Activated CD4-positive, CD25-positive, alpha-beta regulatory T cell treated with anti-CD3 and anti-CD28 coated beads, Interleukin-2, amount 50 U/mL, for 16 hours (primary cell): Measurements from ENCODE around the gene TDRD9.
A peak's percentile ranks its signal among the peaks of the same experiment; 100 is the strongest.

ENCODE experiments used
- DNase-seq: peaks from one replicate; pipeline ENCODE4 v3.0.0-alpha.2; 2020; ENCODE audit warnings: low read depth, low spot score

The TDRD9 gene

DNA sequence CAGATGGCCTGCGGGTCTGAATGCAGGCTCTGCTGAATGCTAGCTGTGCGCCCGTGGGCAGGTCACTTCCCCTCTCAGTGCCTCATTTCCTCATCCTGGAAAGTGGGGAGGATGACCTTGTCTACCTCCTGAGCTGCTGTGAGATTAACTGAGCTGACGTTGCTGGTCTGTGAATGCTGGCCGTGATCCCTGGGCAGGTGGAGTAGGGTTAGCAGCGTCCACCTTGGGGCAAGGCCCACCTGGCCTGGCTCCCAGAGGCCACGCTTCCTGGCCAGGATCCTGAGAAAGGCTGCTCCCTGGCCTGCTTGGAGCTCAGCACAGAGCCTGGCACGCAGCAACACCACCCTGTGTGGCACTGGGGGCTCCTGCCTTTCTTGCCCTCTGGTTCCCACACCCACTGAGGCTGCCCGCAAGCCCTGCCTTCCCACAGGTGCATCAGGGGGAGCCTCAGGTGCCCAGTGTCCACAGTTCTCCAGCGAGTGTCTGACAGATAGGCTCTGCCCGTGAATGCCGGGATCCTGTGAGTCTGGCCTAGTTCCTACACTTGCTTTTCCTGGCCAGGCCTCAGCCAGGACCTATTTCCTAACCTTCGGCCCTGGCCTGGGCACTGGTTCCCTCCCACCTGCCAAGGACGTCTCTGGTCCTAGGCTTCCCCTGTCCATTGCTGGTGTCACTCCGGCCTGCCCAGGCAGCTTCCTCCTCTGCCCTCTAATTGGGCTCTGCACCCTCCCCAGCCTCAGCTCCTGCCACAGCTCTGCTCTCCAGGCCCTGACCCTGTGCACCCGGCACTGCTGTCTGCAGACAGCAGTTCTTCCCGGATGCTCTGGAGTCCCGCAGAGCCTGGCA, 37.2 kb upstream of the TDRD9 start:
- no peak for DNase-seq

DNA sequence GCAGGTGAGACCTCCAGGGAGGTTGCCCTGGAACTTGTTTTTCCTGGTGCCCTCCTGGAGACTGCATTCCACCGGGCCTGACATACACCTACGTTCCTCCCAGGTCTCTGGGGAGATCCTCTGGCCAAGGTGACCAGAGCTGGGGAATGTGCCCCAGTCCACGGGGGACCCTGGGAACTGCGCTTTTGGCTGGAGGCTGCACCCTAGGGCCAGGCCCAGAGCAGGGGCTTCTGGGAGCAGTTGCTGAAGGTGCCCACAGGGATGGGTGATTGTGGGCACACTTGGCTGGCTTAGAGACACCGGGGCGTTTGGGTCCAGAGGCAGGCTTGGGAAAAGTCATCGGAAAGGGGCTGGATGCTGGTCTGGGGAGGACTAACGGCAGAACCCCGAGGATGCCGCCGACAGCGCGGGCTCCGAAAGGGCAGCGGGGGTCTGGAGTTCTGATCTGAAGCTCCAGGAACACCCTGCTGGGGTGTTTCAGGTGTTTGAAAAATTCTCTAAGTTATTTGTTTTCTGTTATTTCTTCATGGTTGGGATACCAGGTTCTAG, 36.5 kb upstream of the TDRD9 start:
- DNase-seq, result no peak

- no peak for DNase-seq
Measured at GRCh38 chr14:103892247-103892646, 36.0 kb upstream of the TDRD9 start.

DNA sequence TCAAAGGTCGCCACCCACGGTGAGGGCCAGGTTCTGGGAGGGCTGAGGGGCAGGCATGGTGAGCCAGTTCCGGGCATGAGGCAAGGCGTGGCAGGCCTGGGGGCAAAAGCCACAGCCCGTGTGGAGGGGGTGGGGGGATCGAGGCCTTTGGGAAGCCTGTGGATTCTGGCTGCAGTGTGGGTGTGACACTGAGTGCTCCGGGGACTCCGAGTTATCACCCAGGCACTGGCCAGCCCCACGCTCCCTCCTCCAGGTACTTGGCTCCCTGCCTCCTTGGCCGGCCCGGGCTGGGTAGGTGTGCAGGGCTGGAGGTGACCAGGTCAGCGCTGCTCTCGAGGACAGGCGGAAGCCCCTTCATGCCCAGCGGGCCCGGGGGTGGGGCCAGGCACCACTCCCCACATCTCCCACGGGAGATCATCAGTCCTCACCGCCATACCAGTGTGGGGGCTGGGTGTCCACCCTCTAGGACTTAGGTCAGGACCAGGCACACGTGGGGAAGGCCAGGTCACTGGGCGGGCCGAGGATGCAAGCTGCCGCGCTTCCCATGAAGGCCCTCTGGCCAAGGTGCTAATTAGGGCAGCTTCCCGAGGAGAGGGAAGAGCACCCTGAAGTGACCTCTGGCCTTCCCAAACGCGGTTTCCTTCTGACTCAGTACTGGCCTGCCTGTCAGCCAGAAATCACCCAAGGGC, 34.1 kb upstream of the TDRD9 start:
- DNase-seq, result no peak

- no peak for DNase-seq
Measured at GRCh38 chr14:103894723-103895059, 33.6 kb upstream of the TDRD9 start.

DNA sequence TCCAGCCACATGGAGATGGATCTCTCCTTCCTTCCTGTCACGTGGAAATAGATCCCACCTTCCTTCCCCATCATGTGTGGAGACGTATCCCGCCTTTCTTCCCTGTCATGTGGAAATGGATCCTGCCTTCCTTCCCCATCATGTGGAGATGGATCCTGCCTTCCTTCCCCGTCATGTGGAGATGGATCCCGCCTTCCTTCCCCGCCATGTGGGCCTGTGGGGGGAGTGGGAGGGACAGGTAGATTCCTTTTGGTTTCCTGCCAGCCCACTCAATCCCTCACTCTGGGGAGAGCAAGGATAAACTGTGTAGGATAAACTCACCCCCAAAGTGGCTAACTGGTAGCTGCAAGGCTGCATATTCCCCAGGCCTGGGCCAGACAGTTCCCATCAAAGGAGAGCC, 31.7 kb upstream of the TDRD9 start:
- no peak for DNase-seq

DNA sequence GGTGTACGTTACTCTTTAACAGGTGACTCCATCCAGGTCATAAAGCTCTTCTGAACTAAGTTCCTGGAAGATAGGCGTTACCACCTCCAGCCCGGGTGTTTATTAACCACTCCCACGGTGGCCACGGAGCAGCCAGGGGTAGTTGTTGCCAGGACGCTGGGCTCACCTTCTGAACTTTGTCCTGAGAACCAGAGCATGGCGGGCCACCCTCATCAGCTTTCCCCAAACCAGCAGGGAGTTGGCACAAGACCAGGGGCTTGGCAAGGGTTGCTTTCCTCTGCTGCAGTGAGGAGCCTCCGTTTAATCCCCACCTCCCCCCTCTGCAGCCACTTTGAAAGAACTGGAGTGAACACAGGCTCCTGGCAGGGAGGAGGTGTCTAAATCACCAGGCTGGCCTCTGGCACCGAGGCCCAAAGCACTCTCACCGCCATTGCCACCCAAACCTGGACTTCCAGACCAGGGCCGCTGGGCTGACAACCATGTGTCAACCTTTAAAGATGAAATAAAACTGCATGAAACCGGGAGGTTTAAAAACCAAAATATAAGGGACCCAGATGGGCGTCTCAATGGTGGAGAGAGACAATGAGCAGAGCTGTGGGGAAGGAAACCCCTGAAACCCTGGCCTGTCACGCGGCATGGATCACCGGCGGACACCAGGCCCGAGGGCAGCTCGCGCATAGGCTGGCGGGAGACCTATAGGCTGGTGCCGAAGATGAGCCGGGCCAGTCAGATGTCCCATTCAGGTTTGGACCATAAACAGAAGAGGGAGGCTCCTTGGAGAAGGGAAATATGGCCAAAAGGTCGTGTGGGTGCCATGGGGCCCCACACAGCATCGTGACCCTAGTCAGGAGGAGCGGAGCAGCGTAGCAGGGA, 30.9 kb upstream of the TDRD9 start:
- no peak for DNase-seq

GRCh38 chr14:103898204-103898603, 30.1 kb upstream of the TDRD9 start:
- no peak for DNase-seq

DNA sequence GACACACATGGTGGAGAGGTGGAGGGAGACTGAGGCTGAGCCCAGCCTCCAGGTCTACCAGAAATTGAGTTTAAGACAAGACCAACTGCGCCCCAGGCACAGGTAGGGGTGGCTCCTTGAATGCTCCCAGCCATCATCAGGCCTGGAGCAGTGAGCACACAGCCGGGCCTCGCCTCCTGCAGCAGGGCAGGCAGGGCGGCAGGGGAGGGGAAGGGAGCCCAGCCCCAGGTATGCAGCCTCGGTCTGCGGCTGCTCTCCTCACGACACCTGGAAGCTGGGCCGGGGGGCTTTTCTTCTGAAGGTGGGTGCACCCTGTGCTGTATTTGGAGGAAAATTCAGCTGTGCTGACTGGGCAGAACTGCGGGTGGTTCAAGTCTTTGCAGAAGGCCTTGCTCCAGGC, 29.5 kb upstream of the TDRD9 start:
- no peak for DNase-seq

DNA sequence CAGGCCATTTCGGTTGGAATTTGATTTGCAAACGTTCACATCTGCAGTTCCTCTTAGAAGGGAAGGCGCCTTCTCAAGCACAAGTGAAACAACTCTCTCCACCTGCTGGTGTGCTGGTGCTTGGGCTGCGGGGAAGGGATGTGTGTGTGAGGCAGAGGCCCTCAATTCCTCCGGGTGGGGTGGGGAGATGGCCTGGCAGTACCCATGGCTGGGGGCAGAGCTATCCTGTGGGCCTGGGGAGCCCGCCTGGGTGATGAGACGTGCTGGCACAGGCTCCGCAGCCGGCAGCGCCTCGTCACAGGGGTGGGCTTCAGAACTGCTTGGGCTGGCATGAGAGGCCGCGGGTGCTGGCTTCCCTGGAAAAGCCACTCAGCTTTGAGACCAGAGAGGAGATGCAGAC, 28.9 kb upstream of the TDRD9 start:
- DNase-seq, result no peak

DNA sequence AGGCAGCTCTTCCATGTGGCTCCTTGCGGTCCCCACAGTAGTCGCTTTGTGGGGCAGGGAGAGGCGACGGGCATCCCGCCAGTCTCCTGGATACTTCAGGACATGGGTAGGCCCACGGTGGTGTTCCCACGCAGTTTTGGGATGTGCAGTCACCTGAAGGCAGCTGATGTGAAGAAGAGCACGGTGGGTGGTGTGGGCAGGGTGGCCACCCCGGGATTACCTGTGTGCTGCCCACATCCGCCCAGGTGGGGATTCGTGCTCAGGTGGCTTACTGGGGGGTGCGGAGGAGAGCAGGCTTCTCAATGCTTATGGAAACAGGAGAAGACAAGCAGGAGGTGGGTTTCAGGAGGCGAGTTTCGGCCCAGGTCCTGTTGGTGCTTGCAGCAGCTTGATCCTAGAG, 28.4 kb upstream of the TDRD9 start:
- no peak for DNase-seq

GRCh38 chr14:103904493-103905107, 23.7 kb upstream of the TDRD9 start:
- DNase-seq, result no peak

GRCh38 chr14:103905842-103906456, 22.3 kb upstream of the TDRD9 start:
- no peak for DNase-seq

DNA sequence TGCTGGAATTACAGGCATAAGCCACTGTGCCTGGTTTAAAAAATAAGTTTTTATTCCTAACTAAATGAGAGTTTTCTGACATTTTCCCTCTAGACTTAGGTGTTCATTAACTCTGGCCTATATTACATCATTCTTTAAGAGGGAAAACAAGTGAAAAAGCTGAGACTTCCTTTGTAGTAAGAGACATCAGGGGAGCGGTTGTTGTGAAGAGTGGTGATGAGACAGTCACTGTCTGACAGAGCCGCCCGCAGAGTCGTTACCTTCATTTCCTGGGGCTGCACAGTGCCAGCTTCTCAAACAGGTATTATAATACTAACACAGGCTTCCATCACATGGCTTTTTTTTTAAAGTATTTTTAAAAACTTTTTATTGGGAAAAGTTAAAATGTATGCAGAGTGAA, 19.7 kb upstream of the TDRD9 start:
- DNase-seq, result no peak

GRCh38 chr14:103909531-103910261, 18.6 kb upstream of the TDRD9 start:
- DNase-seq, result no peak

DNA sequence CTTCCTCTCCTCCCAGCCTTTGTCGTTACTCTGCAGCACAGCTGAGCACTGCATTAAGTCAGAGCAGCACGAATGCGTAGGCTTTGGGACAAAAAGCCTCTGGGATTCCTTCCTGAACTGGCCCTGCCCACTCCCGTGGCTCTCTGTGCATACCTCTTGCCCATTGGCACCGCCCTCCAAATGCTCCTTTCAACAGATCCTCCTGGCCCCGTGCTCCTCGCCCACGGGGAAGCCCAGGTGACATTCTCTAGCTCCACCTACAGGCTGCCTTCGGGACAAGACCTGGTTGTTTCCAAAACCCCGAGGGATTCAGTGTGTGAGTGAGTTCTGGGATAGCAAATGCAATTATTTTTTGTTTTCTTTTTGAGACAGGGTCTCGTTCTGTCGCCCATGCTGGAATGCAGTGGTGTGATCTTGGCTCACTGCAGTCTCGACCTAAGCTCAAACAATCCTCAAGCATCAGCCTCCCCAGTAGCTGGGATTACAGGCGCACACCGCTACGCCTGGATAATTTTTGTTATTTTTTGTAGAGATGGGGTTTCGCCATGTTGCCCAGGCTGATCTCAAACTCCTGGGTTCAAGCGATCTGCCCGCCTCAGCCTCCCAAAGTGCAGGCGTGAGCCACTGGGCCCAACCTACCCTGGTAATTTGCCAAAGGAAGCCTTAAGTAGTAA, 17.9 kb upstream of the TDRD9 start:
- peak; percentile 48 for DNase-seq

DNA sequence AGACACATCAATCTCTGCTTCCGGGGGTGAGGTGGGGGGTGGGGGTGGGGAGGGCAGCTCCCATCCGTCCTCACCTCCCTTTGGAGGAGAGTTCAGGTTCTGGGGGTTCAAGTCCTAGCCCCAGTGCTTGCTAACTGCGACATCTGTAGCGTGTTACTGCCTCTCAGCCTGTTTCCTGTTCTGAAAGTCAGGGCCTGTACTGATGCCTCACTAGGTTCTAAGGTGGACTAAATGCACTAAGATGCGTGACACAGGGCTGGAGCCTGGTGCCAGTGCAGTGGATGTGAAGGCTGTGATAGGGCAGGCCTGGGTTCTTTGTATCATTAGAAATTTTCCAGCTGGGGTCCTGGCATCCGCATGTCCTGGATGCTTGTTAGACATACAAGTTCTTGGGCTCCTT, 17.3 kb upstream of the TDRD9 start:
- DNase-seq, result no peak

DNA sequence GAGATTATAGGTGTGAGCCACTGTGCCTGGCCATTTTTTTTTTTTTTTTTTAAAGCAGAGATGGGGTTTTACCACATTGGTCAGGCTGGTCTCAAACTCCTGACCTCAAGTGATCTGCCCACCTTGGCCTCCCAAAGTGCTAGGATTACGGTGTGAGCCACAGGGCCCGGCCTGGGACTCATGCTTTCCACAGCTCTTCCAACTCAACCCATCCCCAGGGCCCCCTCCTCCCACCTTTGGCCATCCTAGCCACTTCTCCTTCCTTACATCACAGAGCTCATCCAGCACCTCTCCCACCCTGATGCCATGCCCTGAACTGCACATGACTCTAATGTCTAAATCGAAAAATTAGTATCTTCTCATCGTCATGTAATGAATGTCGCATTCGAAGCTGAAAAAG, 12.6 kb upstream of the TDRD9 start:
- DNase-seq, result no peak

DNA sequence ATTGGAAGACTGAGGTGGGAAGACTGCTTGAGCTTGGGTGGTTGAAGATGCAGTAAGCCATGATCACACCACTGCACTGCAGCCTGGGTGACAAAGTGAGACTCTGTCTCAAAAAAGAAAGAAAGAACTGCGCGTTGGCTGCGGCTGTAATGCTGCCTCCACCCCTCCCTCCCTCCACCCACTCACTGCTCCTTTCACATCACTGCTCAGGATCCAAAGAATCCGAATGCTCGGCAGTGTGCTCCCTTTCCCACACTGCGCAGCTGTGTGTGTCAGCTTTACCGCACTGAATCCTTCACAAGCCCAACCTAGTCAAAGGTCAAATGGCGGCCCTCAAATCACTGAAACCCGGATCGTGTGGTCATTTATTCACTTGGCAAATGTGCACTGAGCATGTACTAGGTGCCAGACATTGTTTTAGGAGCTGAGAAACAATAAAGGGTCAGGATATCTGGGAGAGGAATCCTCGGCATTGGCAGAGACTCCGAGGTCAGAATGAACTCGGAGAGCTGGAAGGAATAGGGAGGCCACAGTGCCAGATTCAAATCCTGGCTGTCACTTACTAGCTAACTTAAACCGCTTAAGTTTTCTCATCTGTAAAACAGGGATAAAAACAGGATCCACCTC, 11.5 kb upstream of the TDRD9 start:
- no peak for DNase-seq
